ENCODE measurements around the gene HELZ.
"Not testable (repeated sequence)": the region's sequence is repeated elsewhere in the genome, so short reads cannot be mapped to it uniquely, and the experiment has no call there.

HELZ gene

GRCh38 chr17:67111808-67112207 is 133.2 kb downstream of the HELZ start:
- no peak for DNase-seq

- no peak for DNase-seq
Measured at GRCh38 chr17:67111327-67111726, 133.7 kb downstream of the HELZ start.

- DNase-seq: no peak
Measured at GRCh38 chr17:67110619-67111018, 134.4 kb downstream of the HELZ start.

DNA sequence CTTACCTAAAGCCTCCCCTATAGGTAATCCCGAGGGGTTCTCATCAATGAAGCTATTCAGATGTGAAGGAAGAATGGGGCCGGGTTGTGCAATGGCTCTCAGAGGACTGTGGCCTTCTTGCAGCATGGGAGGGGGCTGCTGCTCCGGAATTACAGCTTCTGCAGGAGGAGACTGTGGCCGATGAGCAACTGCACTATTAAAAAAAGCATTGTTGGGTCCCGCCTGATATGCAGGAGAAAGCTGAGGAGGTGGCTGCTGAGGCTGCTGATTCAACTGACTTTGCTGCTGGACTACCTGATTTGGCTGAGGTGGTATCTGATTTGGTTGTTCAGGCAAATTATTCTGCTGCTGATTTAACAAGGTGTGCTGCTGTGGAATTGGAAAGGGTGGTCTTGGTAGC is 135.9 kb downstream of the HELZ start:
- DNase-seq: no peak

DNA sequence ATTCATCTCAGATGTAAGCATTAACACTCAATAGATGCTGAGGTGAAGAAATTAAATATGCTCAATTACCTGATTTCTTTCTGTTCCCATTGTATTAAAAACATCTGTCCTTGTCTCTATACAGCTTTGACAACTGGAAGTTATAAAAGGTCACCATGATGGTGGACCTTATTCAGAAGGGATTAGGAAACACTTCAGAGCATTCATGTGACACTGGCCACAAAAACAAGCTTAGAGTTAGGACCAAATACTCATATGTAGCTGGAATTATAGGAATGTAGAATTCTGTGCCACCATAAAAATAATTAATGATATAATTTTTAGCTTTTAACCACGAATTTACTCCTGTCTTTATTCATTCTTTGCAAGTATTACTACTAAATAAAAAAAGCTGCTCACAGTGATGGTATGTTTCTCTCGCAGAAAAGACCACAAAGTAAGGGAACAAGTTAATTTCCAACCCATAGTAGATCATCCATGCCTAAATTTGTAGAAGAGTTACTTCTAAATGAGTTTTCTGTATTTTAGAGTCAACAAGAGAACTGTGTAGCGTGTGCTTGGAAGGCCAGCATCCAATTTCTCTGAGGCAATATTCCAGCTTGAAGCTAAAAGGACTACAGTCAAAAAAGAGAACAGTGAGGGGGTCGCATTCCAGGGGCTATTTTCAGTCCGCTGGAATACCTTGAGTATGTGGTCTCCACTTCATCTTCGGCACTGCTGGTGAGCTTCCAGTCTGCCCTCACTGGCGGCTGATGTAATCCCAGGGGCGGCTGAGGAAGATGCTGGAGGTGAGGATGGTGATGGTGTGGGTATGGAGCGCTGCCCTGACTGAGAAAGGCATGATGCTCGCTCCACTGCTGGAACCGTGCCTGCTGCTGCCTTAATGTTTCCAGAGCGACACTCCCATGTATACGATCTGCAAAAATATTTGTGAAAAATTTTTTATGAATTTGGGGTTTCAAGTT is 136.9 kb downstream of the HELZ start:
- DNase-seq: no peak

GRCh38 chr17:67107171-67107570 is 137.8 kb downstream of the HELZ start:
- no peak for DNase-seq

DNA sequence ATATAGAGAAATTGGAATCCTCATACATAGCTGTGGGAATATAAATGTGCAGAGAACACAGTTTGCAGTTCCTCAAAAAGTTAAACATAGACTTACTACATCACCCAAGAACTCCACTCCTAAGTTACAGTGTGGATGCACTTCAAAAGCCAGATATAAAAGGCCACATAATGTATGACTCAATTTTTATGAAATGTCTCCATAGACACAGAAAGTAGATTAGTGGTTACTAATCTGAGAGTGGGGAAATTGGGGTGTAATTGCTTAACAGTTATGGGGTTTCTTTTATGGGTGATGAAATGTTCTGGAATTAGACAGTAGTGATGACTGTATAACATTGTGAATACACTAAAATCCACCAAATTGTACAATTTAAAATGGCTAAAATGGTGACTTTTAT is 139.8 kb downstream of the HELZ start:
- DNase-seq: no peak

DNA sequence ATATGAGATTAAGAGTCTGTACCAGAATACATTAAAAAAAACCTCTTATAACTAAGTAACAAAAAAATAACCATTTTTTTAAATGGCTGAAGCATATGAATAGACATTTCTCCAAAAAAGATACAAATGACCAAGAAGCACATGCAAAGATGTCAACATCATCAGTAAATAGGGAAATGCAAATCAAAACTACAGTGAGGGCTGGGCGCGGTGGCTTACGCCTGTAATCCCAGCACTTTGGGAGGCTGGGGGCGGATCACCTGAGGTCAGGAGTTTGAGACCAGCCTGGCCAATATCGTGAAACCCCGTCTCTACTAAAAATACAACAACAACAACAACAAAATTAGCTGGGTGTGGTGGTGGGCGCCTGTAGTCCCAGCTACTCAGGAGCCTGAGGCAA is 140.4 kb downstream of the HELZ start:
- DNase-seq: not testable (repeated sequence)

- DNase-seq: no peak
Measured at GRCh38 chr17:67098006-67098405, 147.0 kb downstream of the HELZ start.

DNA sequence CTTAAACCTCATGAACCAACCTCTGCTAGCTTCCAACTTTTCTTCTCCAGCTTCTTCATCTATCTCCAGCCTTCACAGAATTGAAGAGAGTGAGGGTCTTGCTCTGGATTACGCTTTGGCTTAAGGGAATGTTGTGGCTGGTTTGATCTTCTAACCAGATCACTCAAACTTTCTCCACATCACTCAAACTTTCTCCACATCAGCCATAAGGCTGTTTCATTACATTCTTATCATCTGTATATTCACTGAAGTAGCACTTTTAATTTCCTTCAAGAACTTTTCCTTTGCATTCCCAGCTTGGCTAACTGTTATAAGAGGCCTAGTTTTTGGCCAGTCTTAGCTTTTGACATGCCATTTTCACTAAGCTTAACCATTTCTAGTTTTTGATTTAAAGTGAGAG is 148.4 kb downstream of the HELZ start:
- no peak for DNase-seq

GRCh38 chr17:67095803-67096202 is 149.2 kb downstream of the HELZ start:
- DNase-seq: no peak

DNA sequence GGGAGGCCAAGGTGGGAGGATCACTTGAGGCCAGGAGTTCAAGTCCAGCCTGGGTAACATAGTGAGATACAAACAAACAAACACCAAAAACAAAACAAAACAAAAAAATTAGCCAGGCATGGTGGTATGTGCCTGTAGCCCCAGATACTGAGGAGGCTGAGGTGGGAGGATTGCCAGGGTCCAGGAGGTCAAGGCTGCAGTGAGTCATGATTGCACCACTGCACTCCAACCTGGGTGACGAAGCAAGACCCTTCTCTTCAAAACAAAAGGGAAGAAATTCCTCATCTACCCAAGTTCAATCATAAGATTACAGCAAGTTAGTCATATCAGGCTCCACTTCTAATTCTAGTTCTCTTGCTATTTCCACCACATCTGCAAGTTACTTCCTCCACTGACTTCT is 149.7 kb downstream of the HELZ start:
- DNase-seq: not testable (repeated sequence)

GRCh38 chr17:67093348-67093747 is 151.6 kb downstream of the HELZ start:
- no peak for DNase-seq

DNA sequence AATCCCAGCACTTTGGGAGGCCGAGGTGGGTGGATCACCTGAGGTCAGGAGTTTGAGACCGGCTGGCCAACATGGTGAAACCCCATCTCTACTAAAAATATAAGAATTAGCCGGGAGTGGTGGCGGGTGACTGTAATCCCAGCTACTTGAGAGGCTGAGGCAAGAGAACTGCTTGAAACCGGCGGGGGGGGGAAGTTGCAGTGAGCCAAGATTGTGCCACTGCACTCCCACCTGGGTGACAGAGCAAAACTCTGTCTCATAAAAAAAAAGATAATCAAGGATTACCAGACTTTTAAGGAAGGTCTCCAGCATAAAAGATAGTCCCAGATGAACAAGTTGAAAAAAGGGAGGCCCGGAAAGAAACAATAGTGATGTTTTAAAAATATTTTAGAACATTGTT is 152.3 kb downstream of the HELZ start:
- not testable (repeated sequence) for DNase-seq

- DNase-seq: no peak
Measured at GRCh38 chr17:67092291-67092690, 152.7 kb downstream of the HELZ start.

DNA sequence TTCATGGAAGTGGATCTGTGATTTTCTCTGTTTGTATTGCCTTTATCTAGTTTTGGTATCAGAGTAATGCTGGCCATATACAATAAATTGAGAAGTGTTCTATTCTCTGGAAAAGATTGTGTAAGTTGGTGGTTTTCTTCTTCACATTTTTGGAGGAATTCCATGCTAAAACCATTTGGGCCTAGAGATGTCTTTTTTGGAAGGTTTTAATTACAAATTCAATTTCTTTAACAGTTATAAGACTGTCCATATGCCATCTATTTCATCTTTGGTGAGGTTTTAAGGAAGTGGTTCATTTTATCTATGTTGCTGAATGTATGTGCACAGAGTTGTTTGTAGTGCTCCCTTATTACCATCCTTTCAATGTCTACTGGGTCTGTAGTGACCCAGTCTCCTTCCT is 154.7 kb downstream of the HELZ start:
- DNase-seq: no peak

DNA sequence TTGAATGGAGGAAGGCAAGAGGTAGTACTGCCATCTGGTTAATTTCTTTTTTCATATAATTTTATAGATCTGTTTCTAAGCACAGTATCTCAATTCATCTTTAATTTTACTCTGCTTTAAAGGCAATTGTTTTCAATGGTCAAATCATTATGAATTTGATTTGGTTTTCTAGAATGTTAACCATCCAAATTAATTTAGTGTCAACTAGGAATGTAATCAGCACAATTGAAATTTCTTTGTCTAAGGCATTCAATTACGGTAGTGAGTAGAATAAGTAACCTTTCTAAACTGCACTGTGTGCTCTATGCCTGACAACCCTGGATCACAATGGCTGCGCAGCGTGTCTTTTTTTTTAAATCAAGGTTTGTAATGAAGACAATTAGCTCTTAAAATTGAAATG is 156.4 kb downstream of the HELZ start:
- DNase-seq: no peak

- DNase-seq: no peak
Measured at GRCh38 chr17:67085406-67085805, 159.6 kb downstream of the HELZ start.

GRCh38 chr17:67082107-67082506 is 162.9 kb downstream of the HELZ start:
- no peak for DNase-seq

DNA sequence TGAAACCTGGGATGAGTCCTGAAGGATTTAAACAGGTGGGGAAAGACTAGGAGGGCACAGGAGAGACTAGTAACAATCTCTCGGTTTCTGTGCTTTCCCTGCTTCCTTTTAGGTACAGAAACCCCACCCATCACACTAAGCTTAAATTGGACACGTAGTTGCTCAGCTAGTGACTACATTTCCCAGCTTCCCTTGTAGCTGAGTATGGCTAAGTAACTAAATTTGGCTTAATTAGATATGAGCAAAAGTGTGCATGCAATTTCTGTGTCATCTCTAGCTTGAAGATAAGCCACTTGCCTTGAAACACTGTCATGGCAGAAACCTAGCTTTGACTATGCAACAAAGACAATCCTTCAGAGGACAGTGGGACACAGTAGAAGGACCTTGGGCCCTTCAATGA is 164.2 kb downstream of the HELZ start:
- DNase-seq: no peak

DNA sequence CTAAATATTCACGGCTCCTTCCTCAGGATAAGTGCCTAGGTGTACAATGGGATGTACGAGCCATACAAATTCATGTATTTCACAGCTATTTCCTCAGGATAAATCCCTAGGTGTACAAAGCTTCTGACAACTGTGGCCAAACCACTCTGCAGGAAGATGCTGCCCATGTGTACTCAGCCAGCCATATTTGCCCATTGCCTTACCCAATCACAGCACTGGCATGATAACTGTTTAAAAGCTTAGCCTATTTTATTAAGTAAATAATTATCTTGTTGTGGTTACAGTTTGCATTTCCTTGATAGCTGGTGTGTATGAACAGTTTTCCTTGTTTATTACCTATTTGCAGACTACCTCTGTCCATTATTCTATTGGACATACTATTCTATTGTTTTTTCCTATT is 165.5 kb downstream of the HELZ start:
- DNase-seq: no peak

DNA sequence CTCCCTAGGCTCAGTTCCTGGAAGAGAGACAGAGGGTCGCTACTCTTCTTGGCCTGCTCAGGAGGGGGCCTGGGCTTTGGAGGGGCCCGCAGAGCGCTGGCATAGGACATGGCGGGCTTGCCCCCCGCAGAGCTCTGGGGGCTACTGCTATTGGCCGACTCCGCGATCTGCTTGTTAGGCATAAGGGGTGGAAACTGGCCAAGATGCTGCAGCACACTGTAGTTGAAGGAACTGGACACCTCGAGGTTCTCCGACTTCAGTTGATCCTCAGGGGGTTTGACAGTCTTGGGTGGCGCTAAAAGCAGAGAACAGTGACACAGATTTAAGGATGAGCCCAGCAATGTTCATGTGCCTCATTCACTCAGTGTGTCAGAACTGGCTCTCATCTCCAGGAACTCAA is 166.7 kb downstream of the HELZ start:
- DNase-seq: no peak

- DNase-seq: no peak
Measured at GRCh38 chr17:67076290-67076689, 168.7 kb downstream of the HELZ start.

DNA sequence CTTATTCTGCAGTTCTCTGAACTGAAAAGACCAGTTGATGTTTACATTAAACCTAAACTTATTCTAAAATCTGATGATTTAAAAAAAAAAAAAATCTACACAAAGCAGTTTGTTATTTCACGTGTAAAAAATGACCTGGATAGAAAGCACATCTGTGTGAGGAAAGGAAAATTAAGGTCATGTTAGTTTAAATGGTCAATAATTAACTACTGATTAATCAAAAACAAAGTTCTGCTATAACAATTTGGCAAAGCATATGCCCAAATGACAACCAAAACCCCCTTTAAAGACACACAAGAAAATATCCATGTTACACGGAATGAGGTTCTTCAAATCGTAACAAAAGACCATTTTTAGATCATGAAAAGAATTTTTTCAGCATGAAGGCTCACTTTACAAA is 170.2 kb downstream of the HELZ start:
- DNase-seq: no peak

- DNase-seq: no peak
Measured at GRCh38 chr17:67072885-67073284, 172.1 kb downstream of the HELZ start.

Measured in stimulated activated CD4-positive, alpha-beta T cell treated with anti-CD3 and anti-CD28 coated beads, Interleukin-2, amount 100 ng/mL, for 48 hours (primary cell).